ENCODE measurements around the gene GMDS. TPM values are rescaled to one million over a fixed set of nuclear protein-coding genes. Genes with fewer than 3 reads are reported as not detected.

GMDS gene
- total and polyA plus RNA-seq, 7 donors = 2.8 to 6.6 (median 4.7) TPM

DNA sequence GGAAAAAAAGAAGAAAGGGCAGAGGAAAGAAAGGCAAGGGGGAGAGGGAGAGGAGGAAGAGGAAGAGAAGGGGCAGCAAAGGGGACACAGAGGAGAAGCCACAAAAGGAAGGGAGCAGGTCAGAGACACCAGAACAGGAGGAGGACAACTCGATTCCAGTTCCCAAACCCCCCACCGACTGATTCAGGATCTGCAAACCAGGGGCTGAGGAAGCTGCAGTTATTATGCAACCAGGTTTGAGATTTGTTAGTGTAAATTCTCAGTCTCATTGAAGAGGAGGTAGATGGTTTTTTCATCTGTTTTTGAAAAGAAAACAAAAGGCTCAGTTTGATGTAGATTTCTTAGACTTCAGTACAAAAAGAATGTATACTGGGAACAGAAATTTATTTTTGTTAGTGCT, 432.9 kb downstream of the GMDS start:
- no peaks in the 10 kb centered on the region for H3K4me1 ChIP-seq
- no peak overlapping the region for H3K4me3 ChIP-seq
- no peak overlapping the region for H3K27ac ChIP-seq
- intact Hi-C loops (cut with DNase I) = no loop called here
- H3K27me3 ChIP-seq (ENCODE audit: insufficient read depth in 3 of 3, low read length in 2 of 3) = no peaks in the 10 kb centered on the region
- no peaks in the 10 kb centered on the region for H3K9me3 ChIP-seq
- DNase-seq (no peak), ATAC-seq (no peak)
- TF ChIP-seq, protein P1, sequence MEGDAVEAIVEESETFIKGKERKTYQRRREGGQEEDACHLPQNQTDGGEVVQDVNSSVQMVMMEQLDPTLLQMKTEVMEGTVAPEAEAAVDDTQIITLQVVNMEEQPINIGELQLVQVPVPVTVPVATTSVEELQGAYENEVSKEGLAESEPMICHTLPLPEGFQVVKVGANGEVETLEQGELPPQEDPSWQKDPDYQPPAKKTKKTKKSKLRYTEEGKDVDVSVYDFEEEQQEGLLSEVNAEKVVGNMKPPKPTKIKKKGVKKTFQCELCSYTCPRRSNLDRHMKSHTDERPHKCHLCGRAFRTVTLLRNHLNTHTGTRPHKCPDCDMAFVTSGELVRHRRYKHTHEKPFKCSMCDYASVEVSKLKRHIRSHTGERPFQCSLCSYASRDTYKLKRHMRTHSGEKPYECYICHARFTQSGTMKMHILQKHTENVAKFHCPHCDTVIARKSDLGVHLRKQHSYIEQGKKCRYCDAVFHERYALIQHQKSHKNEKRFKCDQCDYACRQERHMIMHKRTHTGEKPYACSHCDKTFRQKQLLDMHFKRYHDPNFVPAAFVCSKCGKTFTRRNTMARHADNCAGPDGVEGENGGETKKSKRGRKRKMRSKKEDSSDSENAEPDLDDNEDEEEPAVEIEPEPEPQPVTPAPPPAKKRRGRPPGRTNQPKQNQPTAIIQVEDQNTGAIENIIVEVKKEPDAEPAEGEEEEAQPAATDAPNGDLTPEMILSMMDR (IDR thresholded peaks at IDR 0.05) = no peak
- H3K36me3 ChIP-seq (ENCODE audit: insufficient read depth in 1 of 2, low read depth in 1 of 2) = no peaks in the 10 kb centered on the region
- 77 to 87% (median 79%) methylated on average over 2 of the region's 2 CpGs for WGBS, 3 donors

DNA sequence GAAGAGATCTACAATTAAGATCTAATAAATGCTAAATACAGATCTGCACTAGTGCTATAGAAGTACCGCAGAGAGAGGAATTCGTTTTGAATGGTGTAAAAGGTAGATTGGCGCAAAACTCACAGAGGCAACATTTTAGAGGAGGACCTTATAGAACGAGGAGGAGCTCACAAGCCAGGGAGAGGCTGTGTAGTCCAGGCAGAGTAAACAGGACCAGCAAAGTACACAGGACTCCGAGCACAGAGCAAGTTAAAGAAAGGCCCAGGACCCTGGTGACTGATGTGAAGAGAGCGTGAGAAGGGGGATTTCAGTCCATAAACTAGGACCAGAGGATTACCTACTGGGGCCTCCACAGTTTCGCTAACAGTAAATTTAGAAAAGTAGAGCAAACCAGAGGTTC, 433.4 kb downstream of the GMDS start:
- Histone ChIP-seq H3K27me3 (ENCODE audit: insufficient read depth in 3 of 3, low read length in 2 of 3) (no peaks in the 10 kb centered on the region), H3K9me3 (no peaks in the 10 kb centered on the region), H3K4me1 (no peaks in the 10 kb centered on the region), H3K4me3 (no peak overlapping the region), H3K27ac (no peak overlapping the region), H3K36me3 (ENCODE audit: insufficient read depth in 1 of 2, low read depth in 1 of 2) (no peaks in the 10 kb centered on the region)
- DNase-seq (no peak), ATAC-seq (no peak)
- intact Hi-C loops (cut with DNase I) = no loop called here
- 94 to 96% (median 94%) methylated on average over 7 of the region's 7 CpGs for WGBS, 3 donors
- TF ChIP-seq, protein P1 (IDR thresholded peaks at IDR 0.05) = no peak

DNA sequence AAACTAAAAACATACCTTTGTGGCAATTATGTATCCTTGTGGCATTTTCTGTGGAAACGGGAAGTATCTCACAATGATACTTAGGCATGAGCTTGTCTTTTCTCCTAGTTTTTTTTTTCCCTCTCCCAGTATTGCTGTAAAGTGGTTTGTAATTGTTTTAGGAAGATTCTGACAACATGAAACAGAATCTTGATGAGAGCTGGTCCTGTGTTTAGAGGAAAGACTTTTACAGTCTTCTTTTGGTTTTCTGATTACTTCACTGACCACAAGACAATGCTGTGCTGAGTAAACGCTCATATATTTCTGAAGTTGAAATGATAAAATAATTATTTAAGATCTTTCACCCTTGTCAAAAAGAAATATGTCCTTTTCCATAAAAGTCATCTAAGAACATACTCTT, 434.5 kb downstream of the GMDS start:
- intact Hi-C loops (cut with DNase I) = no loop called here
- no peaks in the 10 kb centered on the region for H3K9me3 ChIP-seq
- ATAC-seq = no peak
- H3K4me3 ChIP-seq = no peak overlapping the region
- no peaks in the 10 kb centered on the region for H3K36me3 ChIP-seq (ENCODE audit: insufficient read depth in 1 of 2, low read depth in 1 of 2)
- 84 to 88% (median 87%) methylated on average over 2 of the region's 2 CpGs for WGBS, 3 donors
- no peak for DNase-seq
- TF ChIP-seq, protein P1 (IDR thresholded peaks at IDR 0.05) = no peak
- H3K27ac ChIP-seq = no peak overlapping the region
- H3K4me1 ChIP-seq = no peaks in the 10 kb centered on the region
- no peaks in the 10 kb centered on the region for H3K27me3 ChIP-seq (ENCODE audit: insufficient read depth in 3 of 3, low read length in 2 of 3)

DNA sequence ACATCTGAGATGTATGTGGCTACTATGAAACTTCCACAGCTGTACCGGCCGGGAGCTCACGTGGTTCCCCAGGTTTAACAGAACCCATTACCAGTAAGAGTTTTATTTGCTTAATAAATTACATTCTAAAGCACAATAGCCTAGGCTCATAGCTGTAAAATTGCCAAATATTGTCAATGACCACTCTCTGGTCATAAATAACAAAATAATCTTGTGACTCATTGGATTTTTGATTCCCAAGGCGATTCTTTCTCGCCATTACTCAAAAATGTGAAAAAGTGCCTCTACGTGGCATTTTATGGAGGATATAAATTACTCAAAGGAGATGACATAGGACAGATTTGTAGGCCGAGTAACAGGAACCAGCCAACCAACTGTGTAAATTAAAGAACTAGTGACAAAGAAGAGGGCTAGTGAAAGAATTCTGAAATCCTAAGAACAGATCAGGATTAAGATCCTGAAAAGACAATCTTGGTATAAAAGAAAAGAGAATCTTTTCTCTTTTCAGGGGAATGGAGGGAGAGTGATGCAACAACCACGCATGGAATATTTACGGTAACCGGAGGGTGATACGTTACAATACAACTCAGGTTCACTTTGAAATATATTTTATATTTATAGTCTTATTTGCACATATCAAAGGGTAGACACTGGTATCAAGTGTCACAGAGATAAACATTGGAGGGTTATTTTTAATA, 436.0 kb downstream of the GMDS start:
- 92 to 94% (median 93%) methylated on average over 11 of the region's 11 CpGs for WGBS, 3 donors
- TF ChIP-seq, protein P1 (IDR thresholded peaks at IDR 0.05) = no peak

DNA sequence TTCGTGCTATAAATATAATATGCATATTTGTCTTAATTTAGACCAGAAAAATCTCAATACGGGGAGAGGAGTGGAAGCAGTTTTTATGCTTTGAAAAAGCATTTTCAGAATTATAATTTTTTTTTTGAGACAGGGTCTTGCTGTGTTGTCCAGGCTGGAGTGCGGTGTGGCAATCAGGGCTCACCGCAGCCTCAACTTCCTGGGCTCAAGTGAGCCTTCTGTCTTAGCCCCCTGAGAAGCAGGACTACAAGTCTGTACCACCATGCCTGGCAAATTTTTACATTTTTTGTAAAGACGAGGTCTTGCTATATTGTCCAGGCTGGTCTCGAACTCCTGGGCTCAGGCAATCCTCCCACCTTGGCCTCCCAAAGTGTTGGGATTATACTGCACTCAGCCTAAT, 438.5 kb downstream of the GMDS start:
- Histone ChIP-seq H3K27ac (no peak overlapping the region), H3K36me3 (ENCODE audit: insufficient read depth in 1 of 2, low read depth in 1 of 2) (no peaks in the 10 kb centered on the region), H3K9me3 (no peaks in the 10 kb centered on the region), H3K4me3 (no peak overlapping the region), H3K27me3 (ENCODE audit: insufficient read depth in 3 of 3, low read length in 2 of 3) (no peaks in the 10 kb centered on the region), H3K4me1 (no peaks in the 10 kb centered on the region)
- TF ChIP-seq, protein P1 (IDR thresholded peaks at IDR 0.05) = no peak
- DNase-seq (no peak), ATAC-seq (no peak)
- intact Hi-C loops (cut with DNase I) = no loop called here
- WGBS, 3 donors = 89 to 95% (median 93%) methylated on average over 6 of the region's 6 CpGs

More for the DNA sequence above, 436.0 kb downstream of the GMDS start:
- ATAC-seq (no peak), DNase-seq (no peak)
- Histone ChIP-seq H3K27ac (no peak overlapping the region), H3K9me3 (no peaks in the 10 kb centered on the region), H3K4me3 (no peak overlapping the region), H3K4me1 (no peaks in the 10 kb centered on the region), H3K36me3 (ENCODE audit: insufficient read depth in 1 of 2, low read depth in 1 of 2) (no peaks in the 10 kb centered on the region), H3K27me3 (ENCODE audit: insufficient read depth in 3 of 3, low read length in 2 of 3) (no peaks in the 10 kb centered on the region)
- intact Hi-C loops (cut with DNase I) = no loop called here

Measured in psoas muscle (tissue), 8 donors.